NCI-H2107 treated with DMSO at 0.1 percent for 48 hours (cell line): ENCODE results near the gene TRIM28.
"Not testable (repeated sequence)": the region's sequence is repeated elsewhere in the genome, so short reads cannot be mapped to it uniquely, and the experiment has no call there.

Experiments
- DNase-seq: peaks from one replicate; lab custom pipeline; 2025; ENCODE audit not compliant: unreplicated experiment; lab: John Stamatoyannopoulos, UW

The TRIM28 gene

DNA sequence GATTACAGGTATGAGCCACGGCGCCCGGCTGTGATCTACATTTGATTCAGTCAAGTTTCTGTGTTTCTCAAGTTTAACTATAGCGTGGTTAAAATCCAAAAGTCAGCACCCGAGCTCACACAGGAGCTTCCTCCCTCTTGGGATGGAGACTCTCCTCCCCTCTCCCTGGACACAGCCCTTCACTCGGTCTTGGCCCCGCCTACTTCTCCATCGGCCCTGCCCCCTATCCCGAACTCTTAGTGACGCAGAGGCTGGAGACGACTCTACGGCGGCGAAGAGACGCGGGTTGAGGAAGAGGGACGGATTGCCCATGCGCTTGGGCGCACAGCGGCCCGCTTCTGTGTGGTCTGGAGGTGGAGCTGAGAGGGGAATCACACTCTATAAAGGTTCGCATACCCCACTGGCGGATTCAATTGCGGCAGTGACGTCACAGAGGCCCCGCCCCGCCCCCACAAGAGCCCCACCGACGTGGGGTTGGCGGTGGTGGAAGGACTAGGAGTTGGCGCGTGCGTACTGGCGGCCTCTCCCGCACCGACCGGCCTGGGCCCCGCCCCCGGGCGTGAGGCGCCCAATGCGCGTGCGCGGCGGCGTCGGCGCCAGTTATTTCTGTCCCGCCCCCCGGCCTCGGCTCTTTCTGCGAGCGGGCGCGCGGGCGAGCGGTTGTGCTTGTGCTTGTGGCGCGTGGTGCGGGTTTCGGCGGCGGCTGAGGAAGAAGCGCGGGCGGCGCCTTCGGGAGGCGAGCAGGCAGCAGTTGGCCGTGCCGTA lies at the start of gene TRIM28:
TRIM28 (plus strand) TSS at position 239 of the 765 bp plus-strand sequence. CDS start 694 bp downstream, outside the sequence.
- DNase-seq, result no peak

DNA sequence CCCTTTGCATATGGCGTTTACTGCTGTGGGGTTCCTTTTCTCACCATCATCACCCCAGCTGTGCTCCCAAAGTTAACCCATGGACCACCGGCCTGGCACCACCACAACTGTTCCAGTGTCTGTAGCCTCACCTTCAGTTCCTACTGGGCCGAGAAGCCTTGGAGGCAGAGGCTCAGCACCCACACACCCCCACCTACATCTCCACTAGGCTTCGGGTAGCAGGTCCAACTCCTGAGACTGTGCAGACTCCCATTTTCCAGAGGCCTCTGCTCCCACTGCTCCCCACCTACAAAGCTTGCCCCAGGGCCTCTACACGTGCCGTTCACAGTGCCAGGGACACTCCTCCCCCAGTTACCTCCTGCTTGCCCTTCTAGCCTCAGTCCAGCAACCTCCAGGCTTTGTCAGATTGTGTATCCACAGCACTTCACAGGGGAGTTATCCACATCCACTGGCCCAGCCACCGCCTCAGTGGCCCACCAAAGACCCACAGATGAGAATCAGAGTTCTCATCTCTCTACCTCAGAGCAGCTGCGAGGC lies 46.2 kb upstream of the TRIM28 start:
- DNase-seq, result no peak

DNA sequence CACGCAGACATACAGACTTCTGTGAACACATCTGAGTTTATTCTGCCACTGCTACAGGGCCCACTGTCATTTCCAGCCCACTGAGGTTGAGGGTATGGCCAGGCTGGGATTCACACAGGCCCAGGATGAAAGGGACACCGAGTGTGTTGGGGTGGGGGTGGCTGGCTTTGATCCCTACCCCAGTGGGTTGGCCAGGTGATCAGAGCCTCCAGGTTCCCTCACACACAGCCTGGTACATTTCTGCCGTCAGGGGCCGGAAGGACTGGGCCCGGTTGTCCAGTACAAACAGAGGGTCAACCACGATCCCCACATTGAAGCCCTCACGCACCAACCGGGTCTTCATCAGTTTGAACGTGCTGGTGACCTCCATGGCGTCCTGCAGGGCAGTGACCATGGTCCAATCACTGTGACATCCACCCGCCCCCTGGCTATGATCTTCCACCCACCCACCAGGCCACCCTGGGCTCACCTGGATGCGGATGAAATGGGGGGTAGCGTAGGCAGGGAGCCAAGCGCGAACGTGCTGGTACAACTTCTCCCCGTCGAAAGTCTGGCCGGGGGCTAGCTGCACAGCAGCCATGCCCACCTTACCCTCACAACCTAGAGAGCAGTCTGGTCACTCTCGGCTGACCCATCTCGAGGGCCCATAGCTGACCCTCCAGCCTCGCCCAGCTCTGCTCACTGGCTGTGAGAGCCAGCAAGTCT lies 45.4 kb upstream of the TRIM28 start:
- no peak for DNase-seq

DNA sequence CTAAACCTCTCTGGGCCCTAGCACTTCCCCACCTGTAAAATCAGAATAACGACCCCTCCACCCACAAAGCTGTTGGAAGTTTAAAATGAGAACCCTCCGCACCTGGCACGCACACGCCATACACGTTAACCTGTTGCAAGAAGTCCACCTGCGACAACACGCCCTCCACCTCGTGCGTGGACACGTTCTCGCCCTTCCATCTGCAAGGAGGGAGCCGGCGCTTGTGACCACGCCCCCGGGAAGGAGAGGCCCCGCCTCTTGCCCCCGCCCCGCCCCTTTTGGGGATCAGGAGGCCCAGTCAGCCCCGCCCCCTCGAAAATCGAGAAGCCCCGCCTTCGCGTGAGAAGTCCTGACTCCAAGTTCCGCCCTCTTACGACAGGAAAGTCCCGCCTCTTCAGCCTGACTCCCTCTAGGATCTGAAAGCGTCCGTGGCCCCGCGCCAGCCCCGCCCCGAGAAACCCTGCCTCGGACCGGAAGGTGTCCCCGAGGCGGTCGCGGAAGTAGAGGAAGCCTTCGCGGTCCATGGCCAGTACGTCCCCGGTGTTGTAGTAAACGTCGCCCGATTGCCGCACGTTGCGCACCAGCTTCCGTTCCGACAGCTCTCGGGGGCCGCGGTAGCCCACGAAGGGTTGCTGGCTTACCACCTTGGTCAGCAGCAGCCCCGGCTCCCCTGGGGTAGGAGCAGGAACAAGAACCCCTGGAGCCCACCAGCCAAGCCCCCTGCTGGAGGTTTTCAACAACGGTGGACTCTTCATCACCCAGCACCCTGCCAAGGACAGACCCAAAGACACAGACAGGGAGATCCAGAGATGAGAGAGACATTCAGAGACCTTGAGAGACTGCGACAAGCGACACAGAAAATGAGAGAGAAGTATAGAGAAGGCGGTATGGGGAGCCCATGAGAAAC lies 44.6 kb upstream of the TRIM28 start:
- peak; percentile 92 for DNase-seq

DNA sequence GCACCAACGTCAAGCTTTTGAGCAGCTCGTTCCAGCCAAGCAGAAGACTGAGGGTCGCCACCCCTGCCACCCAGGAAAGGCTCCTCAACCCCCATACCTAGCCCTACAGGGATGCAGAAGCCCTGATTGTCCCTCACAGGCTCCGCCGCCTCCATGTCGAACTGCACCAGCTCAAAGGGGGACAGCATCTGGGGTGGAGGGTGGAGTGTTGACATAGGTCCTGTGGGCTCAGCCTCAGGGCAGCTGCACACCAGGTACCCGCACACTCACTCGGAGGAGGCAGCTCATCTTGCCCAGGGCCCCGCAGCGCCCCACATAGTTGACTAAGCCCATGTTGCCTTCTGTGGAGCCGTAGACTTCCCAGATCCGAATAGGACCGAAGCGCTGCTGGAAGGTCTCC lies 43.6 kb upstream of the TRIM28 start:
- DNase-seq, result no peak

DNA sequence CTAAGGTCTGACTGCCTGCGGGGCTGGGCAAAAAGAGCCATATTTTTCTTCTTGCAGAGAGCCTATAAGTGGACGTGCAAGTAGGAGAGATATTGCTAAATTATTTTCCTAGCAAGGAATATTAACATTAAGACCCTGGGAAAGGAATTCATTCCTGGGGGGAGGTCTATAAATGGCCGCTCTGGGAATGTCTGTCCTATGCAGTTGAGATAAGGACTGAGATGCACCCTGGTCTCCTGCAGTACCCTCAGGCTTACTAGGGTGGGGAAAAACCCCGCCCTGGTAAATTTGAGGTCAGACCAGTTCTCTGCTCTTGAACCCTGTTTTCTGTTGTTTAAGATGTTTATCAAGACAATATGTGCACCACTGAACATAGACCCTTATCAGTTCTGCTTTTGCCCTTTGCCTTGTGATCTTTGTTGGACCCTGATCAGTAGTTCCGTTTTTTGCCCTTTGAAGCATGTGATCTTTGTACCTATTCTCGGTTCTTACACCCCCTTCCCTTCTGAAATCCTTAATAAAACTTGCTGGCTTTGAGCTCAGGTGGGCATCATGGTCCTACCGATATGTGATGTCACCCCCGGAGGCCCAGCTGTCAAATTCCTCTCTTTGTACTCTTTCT lies 36.2 kb upstream of the TRIM28 start:
- not testable (repeated sequence) for DNase-seq

DNA sequence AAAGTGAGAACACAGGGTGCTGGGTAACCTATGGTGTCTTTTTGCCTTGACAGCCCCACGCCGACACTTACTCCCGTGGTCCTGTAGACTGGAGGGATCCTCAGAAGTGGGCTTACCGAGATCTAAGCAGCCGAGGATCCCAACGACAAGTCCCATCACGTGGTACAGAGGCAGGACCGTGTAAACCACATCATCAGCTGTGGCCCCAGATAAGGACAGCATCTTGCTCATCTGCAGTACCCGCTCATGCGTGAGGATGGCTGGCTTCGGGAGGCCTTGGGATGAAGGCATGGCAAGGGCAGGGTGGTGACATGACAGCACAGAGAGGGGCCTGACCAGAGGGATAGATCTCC lies 34.2 kb upstream of the TRIM28 start:
- no peak for DNase-seq

DNA sequence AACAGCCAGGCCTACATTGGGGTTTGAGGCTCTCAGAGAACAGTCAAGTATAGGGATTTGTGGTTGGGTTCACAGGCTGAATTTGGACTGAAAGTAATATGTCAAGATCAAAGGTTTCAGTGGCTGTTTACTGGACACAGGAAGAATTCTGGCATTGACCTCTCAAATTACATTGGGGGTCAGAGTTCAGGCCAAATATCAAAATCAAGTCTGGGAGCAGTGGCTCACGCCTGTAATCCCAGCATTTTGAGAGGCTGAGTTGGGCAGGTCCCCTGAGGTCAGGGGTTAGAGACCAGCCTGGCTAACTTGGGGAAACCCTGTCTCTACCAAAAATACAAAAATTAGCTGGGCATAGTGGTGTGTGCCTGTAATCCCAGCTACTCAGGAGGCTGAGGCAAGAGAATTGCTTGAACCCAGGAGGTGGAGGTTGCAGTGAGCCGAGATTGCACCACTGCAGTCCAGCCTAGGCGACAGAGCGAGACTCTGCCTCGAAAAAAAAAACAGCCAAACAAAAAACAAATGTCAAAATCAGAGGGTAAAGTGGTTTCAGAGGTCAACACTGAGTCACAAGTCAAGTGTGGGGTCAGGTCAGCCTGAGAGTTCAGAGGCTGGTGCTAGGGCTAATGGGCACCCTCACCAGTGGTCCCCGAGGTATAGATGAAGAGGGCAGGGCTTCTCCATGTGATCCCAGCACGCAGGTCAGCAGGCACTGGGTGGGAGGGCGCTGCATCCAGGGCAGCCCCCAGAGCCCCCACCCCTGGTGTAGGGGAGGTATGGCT lies 33.6 kb upstream of the TRIM28 start:
- no peak for DNase-seq

DNA sequence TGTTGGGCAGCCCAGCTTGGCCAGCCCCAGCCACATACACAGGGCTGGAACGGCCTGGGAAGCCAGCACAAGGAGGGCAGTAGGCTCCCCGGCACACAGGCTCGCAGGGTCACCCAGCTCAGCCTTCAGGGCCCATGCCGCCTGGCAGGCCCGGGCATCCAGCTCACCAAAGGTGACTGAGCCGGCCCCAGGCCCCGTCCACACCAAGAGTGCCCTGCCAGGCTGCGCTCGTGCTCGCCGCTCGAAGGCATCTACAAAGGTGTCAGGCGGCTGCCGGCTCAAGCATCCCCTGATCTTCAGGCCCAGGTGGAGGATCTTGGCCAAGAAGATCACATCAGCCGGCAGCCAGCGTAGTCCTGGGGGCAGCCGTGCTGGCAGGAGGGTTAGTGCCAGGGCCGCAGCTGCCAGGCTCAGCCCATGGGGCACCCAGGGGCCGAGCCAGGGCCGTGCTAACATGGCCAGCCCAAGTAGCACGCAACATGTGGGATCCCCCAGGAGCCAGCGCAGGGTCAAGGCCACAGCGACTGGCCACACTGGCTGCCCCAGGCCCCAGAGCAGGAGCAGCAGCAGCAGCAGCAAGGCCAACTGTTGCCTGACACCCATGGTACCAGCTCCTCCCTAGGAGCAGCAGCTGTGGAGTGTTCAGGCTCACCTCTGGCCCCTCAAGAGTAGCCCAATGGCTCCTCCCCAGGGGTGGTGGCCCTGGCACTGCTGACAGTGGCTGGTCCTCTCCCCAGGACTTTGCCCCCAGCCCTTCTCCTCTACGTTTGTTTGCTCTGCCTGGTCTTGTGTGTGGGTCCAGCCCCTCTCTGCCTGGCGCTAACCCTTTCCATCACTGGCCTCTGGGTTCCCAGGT lies 32.3 kb upstream of the TRIM28 start, which contains the start of gene SLC27A5:
SLC27A5 (minus strand) TSS at position 640 of the 856 bp plus-strand sequence; CDS start at position 603, 37 bp downstream.
- no peak for DNase-seq

DNA sequence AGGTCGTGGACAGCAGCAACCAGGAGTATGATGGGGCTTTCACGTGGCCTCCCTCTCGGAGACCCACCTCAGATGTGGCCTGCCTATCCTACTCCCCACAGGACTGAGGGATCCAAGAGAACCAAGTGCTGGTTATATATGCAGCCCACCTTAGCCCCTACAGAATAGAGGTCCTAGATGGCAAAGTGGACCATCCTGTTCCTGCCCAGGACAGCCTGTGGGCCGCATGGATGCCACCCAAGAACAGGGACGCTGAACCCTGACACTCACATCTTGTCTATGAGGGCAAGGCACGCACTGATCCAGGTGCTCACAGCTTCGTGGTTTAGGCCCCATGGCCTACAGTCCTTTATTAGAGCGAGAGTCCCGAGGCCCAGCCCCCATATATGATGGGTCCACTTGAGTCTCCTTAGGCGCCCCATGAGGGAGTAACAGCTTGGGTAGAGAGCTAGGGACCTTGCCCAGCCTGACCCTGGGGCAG lies 30.6 kb upstream of the TRIM28 start:
- no peak for DNase-seq

DNA sequence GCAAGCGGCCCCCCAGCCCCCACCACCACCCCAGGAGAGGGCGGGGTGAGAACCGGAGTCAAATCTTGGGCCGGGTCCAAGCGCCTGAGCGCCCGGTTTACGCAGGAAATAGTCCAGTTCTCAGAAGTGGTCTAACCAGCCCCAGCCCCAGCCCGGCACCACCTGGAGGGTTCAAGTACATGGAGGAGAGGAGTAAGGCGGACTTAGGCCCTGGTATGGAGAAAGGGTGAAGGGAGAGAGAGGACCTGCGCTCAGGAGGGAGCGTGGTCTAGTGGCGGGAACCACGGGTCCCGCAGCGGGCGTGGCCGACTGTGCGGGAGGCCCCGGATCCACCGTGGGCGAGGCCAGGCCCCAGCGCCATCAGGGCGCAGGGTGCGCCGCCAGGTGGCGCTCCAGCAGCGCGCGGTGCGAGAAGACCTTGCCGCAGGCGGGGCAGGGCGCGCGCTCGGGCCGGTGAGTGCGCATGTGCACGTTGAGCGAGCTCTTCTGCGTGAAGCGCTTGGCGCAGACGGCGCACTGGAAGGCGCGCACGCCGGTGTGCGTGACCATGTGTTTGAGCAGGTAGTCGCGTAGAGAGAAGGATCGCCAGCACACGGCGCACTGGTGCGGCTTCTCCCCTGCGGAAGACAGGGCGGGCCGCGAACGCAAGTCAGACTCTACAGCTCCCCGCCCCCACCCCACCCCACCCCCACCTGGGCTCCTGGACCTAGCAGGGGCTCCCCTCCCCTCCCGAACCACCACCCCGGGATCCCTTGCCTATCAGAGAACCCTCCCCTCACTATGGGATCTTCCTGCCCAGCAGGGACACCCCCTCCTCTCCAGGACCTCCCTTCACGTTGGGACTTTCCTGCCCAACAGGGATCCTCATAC lies 29.9 kb upstream of the TRIM28 start:
- peak; percentile 12 for DNase-seq

DNA sequence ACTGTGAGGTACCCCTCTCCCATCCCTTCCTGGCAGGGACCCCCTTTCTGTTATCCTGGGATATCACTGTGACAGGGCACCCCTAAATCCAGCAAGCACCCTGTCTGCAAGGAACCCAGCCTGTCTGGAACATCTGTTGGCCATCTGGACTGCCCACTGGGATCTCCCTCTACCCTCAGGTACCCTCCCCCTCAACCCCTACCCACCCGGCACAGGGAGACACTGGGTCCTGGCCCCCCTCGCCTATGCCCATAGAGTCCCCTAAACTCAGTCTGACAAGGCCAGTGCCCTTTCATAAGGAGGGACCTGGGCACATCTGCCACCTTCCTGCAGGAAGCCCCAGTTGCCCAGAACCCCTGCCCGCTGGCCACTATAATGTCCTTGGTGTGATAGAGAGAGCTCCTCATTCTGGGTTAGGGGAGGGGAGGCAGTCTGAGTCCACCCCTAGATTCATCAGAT lies 29.3 kb upstream of the TRIM28 start:
- no peak for DNase-seq

DNA sequence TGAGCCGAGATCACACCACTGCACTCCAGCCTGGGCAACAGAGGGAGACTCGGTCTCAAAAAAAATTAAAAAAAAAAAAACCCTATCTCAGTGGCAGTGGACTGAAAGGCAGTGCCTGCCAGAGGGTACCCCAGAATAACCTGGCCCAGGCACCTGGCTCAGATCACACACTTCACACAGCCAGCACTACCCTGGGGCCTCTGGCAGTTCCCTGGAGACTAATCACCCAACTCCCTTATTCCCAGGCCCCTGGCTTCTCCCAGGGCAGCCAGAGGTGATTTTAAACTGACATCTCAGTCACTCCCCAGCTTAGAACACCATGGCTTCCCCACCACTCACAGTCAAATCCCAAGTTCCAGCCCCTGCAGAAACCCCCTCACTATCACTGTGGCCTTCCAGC lies 28.6 kb upstream of the TRIM28 start:
- no peak for DNase-seq

DNA sequence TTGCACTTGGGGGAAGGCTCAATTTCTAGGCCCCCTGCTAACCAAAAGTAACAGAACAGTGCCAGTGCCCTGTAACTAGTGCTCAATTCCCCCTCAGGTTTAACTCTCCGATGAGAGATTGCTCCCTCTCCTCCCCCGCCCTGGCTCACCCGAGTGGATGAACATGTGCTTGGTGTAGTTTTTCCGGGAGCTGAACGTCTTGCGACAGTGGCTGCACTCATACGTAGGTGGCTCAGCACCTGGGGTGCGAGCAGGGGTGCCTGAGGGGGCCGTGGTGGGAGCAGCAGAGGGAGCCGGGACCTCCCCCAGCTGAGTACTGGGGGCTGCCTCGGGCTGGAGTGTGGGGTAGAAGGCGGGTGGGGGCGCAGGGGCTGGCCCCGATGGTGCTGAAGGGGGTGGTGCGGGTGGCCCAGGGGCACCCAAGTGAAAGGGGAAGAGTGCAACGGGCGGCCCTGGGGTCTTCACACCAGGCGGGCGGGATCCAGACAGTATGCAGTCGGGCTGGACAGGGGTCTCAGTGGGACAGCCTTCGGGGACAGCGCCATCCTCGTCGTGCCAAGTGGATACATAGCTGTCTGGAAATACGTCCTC lies 27.5 kb upstream of the TRIM28 start:
- DNase-seq, result no peak

DNA sequence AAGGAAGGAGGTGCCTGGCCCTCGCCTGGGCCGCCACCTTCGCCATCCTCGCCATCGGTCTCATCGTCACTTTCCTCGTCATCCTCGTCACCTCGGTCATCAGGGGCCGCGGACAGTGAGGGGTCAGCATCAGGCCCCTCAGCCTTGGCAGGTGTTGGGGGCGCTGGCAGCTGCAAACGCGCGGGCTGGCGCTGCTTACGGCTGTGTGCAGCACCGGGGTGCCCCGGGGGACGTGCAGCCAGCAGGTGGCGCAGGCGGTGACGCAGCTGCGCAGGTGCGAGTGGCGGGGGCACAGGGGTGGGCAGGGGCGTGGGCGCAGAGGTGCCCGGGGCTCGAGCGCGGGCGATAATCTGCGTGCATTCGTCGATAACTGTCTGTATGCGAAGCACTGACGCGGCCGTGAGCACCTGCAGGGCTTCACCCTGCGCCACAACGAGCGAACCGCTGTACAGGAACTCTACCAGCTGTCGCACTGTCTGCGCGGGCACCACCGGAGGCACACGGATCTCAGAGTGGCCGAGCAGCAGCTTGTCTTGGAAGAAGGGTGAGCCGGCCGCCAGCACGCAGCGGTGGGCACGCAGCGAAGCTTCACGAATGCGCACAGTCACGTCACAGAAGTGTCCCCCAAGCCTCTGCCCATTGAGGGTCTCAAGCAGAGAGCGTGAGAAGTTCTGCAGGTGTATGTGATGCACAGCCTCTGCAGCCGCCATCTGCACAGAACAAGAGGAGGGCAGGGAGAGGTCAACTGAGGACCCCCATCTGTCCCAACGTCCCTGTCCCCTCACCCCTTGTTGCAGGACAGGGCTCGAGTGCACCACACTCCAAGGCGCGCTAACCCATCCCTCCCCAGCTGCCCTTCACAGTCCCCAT lies 26.7 kb upstream of the TRIM28 start:
- no peak for DNase-seq

DNA sequence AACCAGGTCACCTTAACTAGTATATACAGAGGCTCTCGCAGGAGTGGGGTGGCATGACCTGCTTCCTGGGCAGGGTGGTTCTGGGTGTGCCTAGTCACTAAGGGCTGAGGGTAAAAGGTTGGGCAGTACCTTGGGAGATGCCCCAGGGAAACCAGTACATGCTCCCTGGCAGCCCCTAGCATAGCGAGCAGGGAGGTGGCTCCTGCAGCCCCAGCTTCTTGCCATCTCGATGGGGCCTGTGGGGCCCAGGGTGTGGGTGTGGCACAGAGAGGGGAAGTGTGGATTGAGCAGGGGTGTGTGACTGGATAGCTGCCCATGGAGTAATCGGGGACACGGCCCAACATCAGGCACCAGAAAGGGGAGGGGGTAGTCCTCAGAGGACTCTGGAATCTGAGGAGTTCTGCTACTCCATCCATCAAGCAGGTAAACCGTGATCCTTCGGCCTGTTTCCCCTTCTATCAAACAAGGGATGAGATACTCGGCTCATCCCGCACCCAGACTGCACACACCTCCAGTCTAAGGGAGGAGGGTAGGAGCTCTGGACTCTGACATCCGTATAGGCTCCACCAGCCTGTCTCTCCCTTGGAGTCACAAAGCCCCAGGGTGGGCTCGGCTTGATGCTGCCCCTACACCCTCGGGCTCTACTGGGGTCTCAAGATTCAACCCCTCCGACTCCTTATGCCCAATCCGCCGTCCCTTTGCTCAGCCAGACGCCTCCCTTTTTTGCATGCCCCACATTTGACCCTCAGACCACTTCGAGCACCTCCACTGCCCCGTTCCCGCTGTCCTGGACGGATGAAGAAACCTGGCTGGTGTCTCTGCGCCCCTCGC lies 25.4 kb upstream of the TRIM28 start:
- DNase-seq, result no peak
